ENCODE measurements around the gene CATSPERZ. TPM values are rescaled to one million over a fixed set of nuclear protein-coding genes. Genes with fewer than 3 reads are reported as not detected.
A peak's percentile ranks its signal among the peaks of the same experiment; 100 is the strongest.

The CATSPERZ gene
- total and polyA plus RNA-seq, 9 of the 15 experiments (the other 6 are each of a cell fraction or from before 2014, with no cell fraction given): 0.86 to 8.5 (median 3.5) TPM

- TF ChIP-seq FOXP4 (CRISPR knock-in tag; IDR thresholded peaks at IDR 0.05; ENCODE audit: borderline replicate concordance) (0 out of 2 replicates have a peak, but pooled peaks have one; percentile 6), TBL1XR1 (IDR thresholded peaks at IDR 0.05; ENCODE audit: low read length in 2 of 2) (no peak), ZNF592 (IDR thresholded peaks at IDR 0.05) (0 out of 2 replicates have a peak, but pooled peaks have one; percentile 70), SMARCC2 (IDR thresholded peaks at IDR 0.05; ENCODE audit: low read depth) (no peak), E2F3 (CRISPR knock-in tag; IDR thresholded peaks at IDR 0.05) (no peak), MBD2 (IDR thresholded peaks at IDR 0.05; ENCODE audit: borderline replicate concordance, low read depth) (no peak), MCM2 (IDR thresholded peaks at IDR 0.05; ENCODE audit: low read depth) (no peak), ZBTB1 (CRISPR knock-in tag; IDR thresholded peaks at IDR 0.05; ENCODE audit: borderline replicate concordance, low read depth) (no peak; the same call in 1 of the 2 replicates), ZNF121 (CRISPR knock-in tag; conservative IDR thresholded peaks at IDR 0.05) (no peak), SMAD3 (CRISPR knock-in tag; conservative IDR thresholded peaks at IDR 0.05) (no peak), ZZZ3 (IDR thresholded peaks at IDR 0.05) (no peak), ZBTB9 (CRISPR knock-in tag; IDR thresholded peaks at IDR 0.05) (no peak), MYC (IDR thresholded peaks at IDR 0.05; ENCODE audit: low read depth, low read length) (no peak), MYC (CRISPR knock-in tag; IDR thresholded peaks at IDR 0.05; ENCODE audit: borderline replicate concordance, low read depth) (no peak), MXI1 (IDR thresholded peaks at IDR 0.05; ENCODE audit: low read depth, low read length) (no peak), DNMT1 (IDR thresholded peaks at IDR 0.05) (no peak), RUNX1 (IDR thresholded peaks at IDR 0.05; ENCODE audit: low read depth) (no peak), CEBPZ (IDR thresholded peaks at IDR 0.05; ENCODE audit: borderline replicate concordance, low read depth, low read length) (no peak)
These were observed 31.1 kb upstream of the CATSPERZ start (continued) for GRCh38 chr11:64268893-64269539.
